ENCODE measurements around the gene P3H1. TPM values are rescaled to one million over a fixed set of nuclear protein-coding genes. Genes with fewer than 3 reads are reported as not detected.
"Not testable (repeated sequence)": the region's sequence is repeated elsewhere in the genome, so short reads cannot be mapped to it uniquely, and the experiment has no call there.

P3H1 gene
- total RNA-seq, 1 donor from 2014 or later: 41.9 TPM

GRCh38 chr1:42732126-42732680 lies 34.6 kb downstream of the P3H1 start:
- DNase-seq (ENCODE audit: low spot score): no peak

GRCh38 chr1:42731585-42731984 lies 35.2 kb downstream of the P3H1 start:
- DNase-seq (ENCODE audit: low spot score): no peak

GRCh38 chr1:42730988-42731387 lies 35.8 kb downstream of the P3H1 start:
- DNase-seq (ENCODE audit: low spot score): peak; percentile 34

GRCh38 chr1:42730002-42730401 lies 36.8 kb downstream of the P3H1 start:
- no peak for DNase-seq (ENCODE audit: low spot score)

- not testable (repeated sequence) for DNase-seq (ENCODE audit: low spot score)
Measured at GRCh38 chr1:42725820-42726219, 41.0 kb downstream of the P3H1 start.

- no peak for DNase-seq (ENCODE audit: low spot score)
Measured at GRCh38 chr1:42723511-42723910, 43.3 kb downstream of the P3H1 start.

GRCh38 chr1:42722403-42722802 lies 44.4 kb downstream of the P3H1 start:
- DNase-seq (ENCODE audit: low spot score): not testable (repeated sequence)

GRCh38 chr1:42721926-42722325 lies 44.9 kb downstream of the P3H1 start:
- DNase-seq (ENCODE audit: low spot score): no peak

GRCh38 chr1:42720868-42721267 lies 46.0 kb downstream of the P3H1 start:
- peak; percentile 29 for DNase-seq (ENCODE audit: low spot score)

GRCh38 chr1:42714441-42714840 lies 52.4 kb downstream of the P3H1 start:
- not testable (repeated sequence) for DNase-seq (ENCODE audit: low spot score)

GRCh38 chr1:42713293-42713692 lies 53.5 kb downstream of the P3H1 start:
- no peak for DNase-seq (ENCODE audit: low spot score)

- not testable (repeated sequence) for DNase-seq (ENCODE audit: low spot score)
Measured at GRCh38 chr1:42712808-42713207, 54.0 kb downstream of the P3H1 start.

GRCh38 chr1:42703888-42704464 lies 62.9 kb downstream of the P3H1 start:
- DNase-seq (ENCODE audit: low spot score): no peak

- DNase-seq (ENCODE audit: low spot score): no peak
Measured at GRCh38 chr1:42700006-42700405, 66.8 kb downstream of the P3H1 start.

GRCh38 chr1:42698081-42698813 lies 68.6 kb downstream of the P3H1 start:
- DNase-seq (ENCODE audit: low spot score): no peak

Other genes with a start within 250 kb of the P3H1 start
- 25.4 TPM for gene PPIH, start 108.6 kb downstream of the P3H1 start, total RNA-seq
- 408 TPM for gene YBX1, start 84.6 kb downstream of the P3H1 start, total RNA-seq
- 0.06 TPM for gene CLDN19, start 26.8 kb downstream of the P3H1 start, total RNA-seq
- 6.7 TPM for gene C1orf50, start 221 bp upstream of the P3H1 start, total RNA-seq
- 0.06 TPM for gene TMEM269, start 18.0 kb upstream of the P3H1 start, total RNA-seq
- gene ERMAP, start 50.1 kb upstream of the P3H1 start, total RNA-seq: 16.6 TPM
- gene SVBP, start 50.4 kb upstream of the P3H1 start, total RNA-seq: 17.8 TPM
- 10.6 TPM for gene ZNF691, start 79.6 kb upstream of the P3H1 start, total RNA-seq
- gene SLC2A1, start 191.8 kb upstream of the P3H1 start, total RNA-seq: 142 TPM

Data from mucosa of gallbladder (tissue), 1 donor.